HG03139 (cell line): ENCODE results near the gene MRPL55.

ENCODE experiments used
- ATAC-seq: cut with Tn5 transposase; IDR thresholded peaks from one replicate; pipeline ENCODE4 v1.9.1; 2021; ENCODE audit not compliant: unreplicated experiment

Gene MRPL55

DNA sequence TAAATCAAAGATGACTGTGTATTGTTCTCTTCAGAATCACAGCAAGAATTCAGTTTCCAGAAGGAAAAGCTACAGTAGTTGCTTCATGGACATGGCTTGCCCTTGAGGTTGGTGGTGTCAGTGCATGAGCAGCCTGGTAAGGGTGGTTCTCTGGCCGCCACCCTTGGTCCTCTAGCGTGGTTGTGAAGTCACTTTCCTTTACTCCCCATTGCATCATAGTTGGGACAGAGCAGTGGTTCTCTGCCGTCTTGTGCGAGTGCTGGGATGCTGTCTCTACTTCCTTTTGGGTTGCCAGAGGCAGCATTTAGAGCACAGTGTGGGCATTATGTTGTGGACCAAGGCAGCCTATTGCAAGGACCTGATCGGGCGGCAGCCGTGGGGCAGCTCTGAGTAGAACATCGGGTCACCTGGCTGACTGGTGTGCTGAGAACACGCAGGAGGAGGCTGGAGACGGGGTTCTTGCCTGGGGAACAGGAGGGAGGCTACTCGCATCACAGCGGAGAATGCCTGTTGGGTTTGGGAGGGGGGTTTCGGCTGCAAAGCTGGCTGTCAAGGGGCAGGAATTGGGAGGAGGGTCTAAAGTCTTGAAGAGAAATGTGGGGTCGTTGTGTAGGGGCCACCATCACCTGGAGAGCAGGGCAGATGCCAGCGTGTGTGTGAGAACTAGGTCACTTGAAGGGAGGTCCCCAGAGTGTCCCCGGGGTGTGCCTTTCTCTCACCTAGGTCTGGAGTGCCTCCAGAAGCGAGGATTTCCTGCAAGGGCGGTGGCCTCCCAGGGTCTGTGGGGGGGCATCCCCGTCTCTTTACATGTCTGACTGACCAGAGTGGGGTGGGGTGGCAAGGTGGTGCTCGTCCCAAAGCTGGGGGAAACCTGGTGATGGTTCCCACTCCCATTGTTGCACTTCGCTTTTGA lies 20.3 kb downstream of the MRPL55 start:
- ATAC-seq = no peak

DNA sequence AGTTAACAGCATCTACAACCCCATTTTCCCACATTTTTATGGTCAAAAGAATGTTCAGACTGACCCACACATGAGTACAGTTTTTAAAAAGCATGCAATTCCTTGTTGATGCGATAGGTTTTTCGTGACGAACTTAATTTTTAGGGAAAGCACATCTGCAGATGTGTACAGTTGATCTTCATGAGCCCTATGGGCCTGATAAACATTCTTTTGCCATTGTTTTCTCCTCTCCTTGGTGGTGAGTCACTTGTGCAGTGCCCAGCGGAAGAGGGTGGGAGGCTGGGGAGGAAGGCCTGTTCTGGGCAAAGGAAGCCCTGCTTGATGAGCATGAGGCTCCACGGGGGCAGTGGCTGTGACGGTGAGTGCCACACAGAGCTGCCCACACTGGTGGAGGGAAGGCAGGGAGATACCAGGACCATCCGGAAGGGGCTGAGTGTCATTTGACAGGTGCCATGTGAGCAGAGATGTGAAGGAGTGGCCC lies 21.3 kb downstream of the MRPL55 start:
- ATAC-seq = no peak

DNA sequence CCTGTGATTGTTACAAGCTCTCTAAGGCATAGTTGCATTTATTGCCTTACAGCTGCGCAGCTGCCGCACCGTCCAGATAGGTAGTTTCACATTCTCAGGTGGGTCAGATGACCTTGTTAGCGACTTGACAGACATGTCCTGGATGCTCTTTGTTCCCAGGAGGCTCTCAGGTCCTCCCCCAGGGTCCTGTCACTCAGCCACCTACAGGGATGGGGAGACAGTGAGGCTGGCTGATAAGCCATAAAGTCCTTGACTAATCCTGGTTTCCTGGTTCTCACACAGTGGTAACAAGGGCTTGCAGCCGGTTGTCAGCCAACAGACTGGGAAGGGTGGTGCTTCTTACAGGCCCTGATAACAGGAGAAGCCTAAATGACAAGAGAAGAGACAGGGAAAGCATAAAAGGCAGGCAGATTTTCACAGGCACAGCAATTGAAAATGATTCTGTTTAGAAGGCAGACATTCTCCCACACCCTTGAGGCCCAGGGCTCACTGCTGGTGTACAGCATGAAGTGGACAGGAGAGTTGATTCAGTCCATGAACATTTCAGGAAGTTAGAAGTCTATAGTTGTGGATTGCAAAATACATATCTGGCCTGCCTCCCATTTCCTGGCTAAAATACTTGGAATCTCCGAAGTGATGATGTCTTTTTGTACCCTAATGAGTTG lies 23.7 kb downstream of the MRPL55 start:
- no peak for ATAC-seq

DNA sequence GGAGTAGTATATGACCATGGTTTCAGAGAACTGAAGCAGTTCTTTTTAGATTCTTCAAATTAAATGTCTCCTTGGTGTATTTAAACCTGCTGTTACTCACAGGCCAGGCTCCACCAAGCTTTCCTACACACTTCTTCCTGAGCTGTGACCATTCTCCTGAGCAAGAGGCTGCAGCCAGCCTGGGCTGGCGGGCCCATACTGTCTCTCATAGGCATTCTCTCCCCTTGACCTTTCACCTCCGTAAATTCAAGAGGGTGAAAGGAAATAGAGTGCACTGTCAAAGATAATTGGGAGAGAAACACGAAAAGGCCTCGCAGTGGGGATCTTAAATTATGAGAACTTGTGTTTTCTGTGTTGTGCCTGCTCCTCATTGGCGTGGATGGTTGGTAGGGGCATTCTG lies 24.3 kb downstream of the MRPL55 start:
- ATAC-seq = no peak

DNA sequence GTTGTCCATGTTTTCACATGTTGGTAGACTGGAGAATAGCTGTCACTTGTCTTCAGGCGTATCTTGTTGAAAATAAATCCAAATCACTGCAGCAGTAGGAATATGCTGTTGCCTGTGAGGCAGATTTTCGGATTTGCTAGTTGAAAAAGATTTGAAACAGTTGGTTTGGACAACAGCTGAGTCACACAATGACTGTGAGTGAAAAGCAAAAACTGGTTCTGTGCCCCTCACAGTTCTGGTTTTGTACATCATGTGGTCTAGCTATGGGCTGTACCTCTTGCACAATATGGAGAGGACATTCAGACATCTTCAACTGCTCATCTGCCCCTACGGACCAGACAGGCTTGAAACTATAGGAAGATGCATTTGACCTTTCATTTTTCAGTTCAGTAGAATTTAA lies 24.8 kb downstream of the MRPL55 start:
- no peak for ATAC-seq

DNA sequence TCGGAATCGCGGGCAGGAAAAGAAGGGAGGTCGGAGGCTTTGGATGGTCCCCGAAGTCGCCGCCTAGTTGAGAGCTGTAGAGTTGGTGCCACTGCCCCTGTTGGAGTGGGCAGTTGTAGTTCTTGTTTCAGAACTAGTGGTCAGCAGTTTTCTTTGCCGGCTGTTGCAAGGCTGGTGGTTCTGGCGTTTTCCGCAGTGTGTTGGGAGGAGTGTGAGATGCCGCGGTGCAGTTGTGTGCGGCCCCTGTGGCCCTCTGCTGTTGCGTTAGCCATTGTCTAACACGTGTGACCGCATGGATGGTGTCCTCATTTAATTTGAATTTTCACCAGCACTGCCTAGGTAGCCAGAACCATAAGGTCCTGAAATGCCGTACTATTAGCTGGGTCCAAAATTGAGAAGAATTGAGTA lies 25.2 kb downstream of the MRPL55 start:
- ATAC-seq = no peak

DNA sequence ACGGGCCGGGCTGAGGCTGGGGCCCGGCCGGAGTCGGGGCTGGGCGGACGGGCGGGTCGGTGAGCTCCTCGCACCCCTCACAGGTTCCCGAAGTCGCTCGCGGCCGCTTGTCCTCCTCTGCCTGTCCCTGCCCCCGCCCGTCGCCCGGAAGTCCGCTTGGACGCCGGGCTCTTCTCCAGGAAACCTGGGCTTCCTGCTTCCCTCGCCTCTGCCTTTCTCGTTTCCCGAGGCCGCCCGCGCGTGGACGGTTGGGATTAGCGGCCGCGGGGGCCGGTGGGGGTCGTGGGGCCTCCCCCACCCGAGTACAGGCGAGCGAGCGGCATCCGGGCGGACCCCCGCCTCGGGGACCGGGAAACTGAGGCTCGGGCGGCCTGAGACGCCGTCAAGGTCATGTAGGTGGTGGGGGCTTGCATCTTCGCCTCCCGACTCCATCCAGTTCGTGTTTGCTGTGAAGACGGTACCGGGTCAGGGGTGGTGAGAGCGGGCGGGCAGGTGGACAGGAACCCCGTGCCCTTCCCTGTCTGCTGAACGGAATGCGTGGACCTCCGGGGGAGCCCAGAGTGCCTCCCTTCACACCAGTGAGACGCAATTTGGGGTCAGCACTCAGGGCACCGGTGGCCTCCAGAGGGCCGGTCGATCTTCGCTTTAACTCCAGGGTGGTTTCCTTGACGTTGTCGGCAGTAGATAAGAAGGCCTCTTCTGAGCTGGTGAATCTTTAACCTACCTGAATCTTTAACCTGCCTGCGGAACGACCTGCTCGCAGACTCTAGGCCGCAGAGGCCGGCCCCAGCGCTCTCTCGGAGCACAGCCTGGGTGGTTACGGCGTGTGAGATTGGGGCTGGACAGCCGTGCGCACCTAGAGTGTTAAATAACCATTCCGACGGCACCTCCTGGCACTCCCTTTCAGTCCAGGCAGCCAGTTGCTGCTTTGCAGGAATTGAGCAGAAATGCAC lies 25.9 kb downstream of the MRPL55 start:
- ATAC-seq = peak; percentile 16

DNA sequence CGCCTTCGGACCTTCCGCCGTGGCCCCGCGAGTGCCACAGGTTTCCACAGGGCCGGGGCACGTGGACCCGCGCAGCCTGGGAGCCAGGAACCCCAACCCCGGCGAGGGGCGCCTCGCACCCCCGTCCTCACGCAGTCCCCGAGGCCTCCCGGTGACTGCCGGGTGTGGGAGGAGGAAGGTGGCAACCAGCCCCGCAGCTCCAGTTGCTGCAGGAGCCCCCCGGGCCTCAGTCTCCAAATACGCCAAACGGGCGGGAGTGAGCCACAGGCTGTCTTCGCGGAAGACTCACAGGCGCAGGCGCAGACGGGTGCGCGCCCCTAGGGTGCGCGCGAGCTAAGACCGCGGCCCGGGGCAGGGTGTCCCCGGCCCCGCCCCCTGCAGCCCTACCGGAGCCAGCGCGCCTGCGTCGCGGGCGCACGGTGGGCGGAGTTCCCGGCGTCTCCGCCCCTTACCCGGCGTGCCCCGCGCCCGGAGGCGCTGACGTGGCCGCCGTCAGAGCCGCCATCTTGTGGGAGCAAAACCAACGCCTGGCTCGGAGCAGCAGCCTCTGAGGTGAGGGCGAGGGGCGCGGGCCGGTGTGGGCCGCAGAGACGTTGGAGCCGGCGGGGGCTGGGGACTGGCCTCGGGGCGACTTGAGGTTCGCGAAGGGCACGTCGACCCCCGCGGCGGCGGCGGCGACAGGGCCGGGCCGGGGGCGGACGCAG lies 26.7 kb downstream of the MRPL55 start, which contains the start of gene ARF1:
Gene ARF1 (plus strand): TSS at position 495 of the 704 bp plus-strand sequence. CDS start 14,407 bp downstream, outside the sequence.
- peak; percentile 75 for ATAC-seq

DNA sequence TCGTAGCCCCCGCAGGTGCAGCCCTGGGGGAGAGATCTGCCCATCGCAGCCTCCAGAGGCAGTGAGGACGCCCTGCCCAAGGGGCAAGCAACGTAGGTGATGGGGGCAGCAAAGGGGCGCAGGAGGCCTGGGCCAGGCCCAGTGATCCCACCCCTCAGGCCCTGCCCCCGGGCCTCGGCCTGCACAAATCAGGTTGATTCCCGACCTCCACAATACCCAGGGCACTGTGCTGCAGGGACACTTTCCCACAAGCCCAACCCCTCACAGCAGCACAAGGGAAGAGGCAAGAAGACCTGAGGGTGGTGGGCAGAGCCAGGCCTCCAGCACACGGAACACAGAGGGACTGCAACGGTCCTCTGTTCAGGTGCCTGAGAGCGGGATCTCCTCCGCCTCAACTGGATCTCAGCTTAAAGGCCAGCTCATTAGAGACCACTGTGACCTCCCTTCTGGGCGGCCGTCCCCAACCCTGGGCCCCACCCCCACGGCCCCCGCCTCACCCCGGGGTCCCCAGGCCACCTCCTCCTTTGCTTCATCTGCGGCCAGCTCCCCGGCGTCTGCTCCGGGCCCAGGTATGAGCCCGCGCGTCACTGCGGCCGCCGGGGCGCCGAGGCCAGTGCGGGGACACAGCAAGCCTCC lies 27.4 kb downstream of the MRPL55 start:
- ATAC-seq = peak; percentile 6

DNA sequence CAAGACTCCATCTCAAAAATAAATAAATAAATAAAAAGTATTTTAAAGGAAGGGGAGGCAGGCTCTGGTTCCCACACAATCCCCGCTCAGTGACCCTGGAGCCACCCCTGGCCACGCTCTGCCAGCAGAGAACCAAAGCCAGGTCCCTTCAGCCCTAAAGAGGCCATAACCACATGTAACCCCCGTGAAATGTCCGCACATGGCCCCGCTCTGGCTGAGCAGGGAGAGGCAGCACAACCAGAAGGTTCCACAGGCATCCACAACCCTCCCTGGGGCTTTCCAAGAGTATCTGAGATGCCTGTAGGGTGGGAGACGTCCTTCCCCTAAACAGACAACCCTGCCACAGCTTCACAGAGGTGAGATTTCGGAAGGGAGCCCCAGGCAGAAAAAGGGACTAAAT lies 28.0 kb downstream of the MRPL55 start:
- ATAC-seq = no peak

DNA sequence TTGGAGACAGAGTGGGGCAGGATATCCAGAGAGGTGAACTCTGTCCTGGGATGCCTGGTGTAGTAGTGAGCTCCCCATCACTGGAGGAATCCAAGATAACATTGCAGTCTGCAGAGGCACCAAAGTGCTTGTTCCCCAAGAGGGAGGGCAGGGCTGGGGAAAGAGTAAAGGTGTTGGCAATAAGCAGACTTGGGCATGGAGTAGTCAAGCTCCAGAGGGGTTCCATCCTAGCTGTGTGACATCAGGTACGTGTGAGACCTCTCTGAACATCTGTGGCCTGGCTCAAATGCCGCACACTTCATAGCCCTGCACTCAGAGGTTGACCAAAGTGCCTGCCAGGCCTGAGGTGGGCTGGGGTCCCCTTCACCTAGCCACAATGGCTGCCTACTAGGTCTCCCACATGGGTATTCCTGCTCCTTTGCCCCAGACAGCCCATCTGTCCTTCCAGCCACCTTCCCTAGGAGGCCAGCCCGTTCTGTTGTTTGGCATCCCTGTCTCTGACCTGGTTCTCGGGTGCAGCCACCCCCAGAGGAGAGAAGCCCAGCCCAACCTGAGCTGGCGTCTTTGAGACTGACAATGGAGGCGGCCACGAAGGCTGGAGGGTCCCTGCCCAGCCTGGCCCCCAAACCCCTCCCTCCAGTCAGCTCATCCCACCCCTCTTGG lies 29.4 kb downstream of the MRPL55 start:
- ATAC-seq = no peak

DNA sequence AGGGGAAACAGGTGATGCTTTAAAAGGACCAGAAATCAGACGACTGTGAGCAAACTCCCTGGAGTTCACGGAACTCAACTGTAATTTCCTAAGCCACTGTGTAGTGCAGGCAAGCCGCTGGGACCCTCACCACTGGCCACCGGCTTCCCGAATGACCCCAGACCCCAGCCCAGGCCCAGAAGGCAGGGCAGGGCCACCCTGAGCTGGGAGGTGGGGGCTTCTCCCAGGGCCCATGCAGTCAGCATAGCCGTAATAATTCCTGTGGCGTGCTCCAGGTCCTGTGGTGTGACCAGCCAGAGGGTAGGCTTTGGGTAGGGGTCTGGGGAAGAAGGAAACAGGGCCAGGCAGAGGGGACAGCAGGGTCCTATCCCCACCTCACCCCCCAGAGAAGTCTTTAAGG lies 30.1 kb downstream of the MRPL55 start:
- ATAC-seq = no peak

DNA sequence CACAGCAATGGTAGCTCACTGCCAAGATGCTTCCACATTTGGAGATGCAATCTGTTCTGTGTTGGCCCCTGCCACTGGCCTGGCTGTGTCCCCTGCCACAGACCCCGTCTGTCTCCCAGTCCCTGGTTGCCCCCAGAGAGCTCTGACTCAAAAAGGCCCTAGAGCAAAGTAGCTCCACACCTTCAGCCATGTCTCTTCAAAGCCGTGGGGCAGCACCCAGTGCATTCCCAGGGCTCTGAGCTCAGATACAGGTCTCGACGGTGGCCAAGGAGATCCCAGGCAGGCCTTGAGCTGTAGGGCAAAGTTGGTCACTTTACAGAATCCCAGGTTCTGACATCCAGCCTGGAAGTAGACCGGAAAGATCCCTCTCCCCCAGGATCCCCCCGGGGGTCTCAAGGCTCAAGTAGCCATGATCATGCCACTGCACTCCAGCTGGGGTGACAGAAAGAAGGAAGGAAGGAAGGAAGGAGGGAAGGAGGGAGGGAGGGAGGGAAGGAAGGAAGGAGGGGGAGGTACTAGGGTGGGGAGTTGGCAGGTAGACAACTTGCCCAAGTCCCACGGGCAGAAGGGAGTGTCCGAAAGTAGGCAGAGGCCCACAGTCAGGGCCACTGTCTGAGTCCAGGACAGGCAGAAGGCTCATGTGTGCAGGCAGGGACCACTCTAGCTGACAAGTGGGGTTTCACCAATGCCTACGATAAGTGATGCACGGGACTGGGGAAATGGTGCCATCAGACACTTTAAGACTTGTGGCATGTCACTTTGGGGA lies 31.4 kb downstream of the MRPL55 start:
- ATAC-seq = no peak

DNA sequence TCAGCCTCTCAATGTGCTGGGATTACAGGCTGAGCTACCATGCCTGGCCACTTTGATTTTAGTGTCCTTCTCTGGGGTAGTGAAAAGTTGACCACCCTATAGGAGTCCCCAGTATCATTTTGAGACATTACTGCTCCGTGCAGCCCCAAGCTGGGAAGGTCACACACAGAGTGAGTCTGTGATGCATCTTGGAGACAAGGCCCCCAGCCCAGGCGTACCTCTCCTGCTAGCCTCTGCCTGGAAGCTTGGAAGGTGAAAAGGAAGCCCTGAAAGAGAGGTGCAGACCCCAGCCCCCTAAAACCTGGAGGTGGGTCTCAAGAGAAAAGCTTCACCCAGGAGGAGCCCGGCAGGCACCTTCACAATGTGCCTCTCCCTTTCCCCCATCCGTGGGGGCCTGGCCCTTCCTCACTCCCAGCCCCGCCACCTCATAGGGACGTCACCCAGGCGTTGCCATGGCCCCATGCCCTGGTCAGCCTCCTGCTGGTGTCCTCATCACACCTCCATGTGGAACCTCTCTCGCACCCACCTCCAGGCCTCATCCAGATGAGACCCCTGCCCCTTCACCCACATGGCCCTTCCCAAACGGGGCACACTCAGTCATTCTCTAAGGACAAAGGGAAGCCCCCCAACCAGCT lies 32.2 kb downstream of the MRPL55 start:
- no peak for ATAC-seq

DNA sequence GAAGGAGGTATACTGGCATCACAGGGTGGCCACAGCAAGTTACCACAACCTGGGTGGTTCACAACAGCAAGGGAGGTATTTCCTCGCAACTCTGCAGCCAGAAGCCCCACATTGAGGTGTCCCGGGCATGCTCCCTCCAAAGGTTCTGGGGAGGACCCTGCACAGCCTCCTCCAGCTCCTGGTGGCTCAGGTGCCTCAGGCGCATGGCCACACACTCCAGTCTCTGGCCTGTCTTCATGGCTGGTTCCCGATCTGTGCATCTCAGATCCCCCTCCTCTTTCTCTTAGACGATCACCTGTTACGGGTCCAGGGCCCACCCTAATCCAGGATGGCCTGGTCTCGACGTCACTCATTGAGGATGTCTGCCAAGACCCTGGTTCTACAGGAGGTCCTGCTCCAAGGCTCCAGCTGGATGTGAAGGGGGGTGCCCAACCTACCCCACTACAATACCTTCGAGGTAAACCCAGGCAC lies 33.3 kb downstream of the MRPL55 start:
- ATAC-seq = no peak

DNA sequence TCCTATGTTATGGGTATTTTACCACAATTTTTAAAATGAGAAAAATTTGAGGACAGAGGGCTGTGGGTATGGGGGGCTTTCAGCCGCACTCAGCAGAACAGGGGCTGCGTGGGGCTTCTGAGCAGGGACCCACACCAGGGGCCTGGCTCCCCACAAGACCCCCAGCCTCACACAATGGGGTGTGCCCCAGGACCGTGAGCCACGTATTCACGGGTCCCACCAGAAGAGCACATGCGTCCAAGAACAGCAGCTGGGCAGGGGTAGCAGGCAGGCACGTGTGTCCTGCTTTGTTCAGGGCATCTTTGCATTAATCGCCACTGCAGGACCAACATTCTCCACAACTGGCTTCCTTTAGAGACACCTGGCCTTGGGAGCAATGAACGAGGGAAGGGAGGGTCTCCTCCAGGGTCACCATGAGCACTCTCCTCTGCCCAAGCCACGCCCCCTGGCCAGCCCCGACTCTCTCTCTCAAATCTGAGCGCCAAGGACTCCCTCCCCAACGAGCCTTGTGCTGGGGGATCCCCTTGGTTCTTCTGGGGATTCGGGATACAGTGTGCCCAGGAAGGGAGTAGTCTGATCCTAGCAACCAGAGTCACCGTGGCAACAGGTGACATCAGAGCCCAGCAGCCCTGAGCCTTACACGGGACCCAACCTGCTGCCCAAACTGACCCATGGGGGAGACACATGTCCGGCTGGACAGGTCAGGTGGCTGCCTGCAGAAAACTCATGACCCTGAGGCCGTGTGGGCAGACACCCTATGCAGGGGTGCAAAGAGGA lies 34.0 kb downstream of the MRPL55 start:
- ATAC-seq = no peak

DNA sequence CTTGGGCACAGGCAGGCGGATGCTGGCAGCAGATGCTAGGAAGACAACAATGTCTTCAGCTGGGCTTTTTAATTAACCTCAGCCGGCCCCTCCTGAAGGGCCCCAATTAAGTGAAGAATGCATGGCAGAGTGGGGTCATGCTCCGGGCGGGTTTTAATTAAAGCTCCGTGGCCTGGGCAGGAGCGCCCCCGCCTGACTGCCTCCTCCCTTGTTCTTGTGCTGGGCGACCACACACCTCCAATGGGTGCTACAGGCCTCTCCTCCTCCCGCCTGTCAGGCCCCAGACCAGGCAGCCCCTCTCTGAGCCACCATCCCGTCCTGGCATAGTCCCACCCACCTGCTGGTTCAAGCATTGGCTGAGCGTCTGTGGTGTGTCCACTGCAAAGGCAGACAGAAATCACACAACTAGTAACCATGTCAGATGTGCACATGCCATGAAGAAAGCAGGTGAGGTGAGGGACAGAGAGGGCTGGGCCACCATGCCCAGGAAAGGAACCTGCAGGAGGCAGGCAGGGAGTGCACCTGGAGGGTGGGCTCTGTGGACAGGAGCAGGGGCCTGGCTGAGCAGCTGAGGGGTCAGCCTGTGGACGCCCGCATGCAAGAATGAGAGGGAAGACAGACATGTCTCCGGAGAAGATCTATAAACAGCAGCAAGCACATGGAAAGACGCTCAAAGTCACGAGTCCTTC lies 35.1 kb downstream of the MRPL55 start:
- ATAC-seq = no peak
